Measurements from ENCODE around the gene TDRKH. TPM values are rescaled to one million over a fixed set of nuclear protein-coding genes. Genes with fewer than 3 reads are reported as not detected.

Gene TDRKH
- total RNA-seq, 2 experiments from 2014 or later: 10.2 to 21.1 TPM

- Histone ChIP-seq H3K9me2 (ENCODE audit: insufficient read depth, low read length) (no peaks in the 10 kb centered on the region), H4K20me1 (ENCODE audit: insufficient read depth, low read length) (no peaks in the 10 kb centered on the region)
- POLR2A ChIA-PET: interaction anchor here (1.5 kb wide), 1 partner anchor 15 kb away, joined by 3 read pairs; no protein-coding TSS in a partner anchor
Observed at GRCh38 chr1:151803915-151804314, 13.6 kb upstream of the TDRKH start.

GRCh38 chr1:151803164-151803563 lies 12.9 kb upstream of the TDRKH start:
- H3K79me2 ChIP-seq (ENCODE audit: insufficient read depth, low read depth, low read length): no peaks in the 10 kb centered on the region
- H3K4me1 ChIP-seq (ENCODE audit: insufficient read depth, low read length, poor library complexity, severe bottlenecking): peaks cover 8% of the 10 kb centered on the region
- intact Hi-C loops (cut with micrococcal nuclease; ENCODE audit: unreplicated experiment): no loop called here
- DNase-seq (ENCODE audit: low spot score): no peak
- H2AFZ ChIP-seq (ENCODE audit: low read length): no peak overlapping the region
- BruUV-seq (replicated peaks): no TSS peak
- ChIA-PET POLR2A (no interaction called here), CTCF (ENCODE audit: unreplicated experiment) (no interaction called here)
- no peaks in the 10 kb centered on the region for H3K9me3 ChIP-seq (ENCODE audit: low read length)
- H4K20me1 ChIP-seq (ENCODE audit: insufficient read depth, low read length): no peaks in the 10 kb centered on the region
- H3K9me2 ChIP-seq (ENCODE audit: insufficient read depth, low read length): no peaks in the 10 kb centered on the region
- no peak overlapping the region for H3K4me2 ChIP-seq (ENCODE audit: low read length)
- no peaks in the 10 kb centered on the region for H3K36me3 ChIP-seq (ENCODE audit: insufficient read depth, low read length)
- no peak overlapping the region for H3K27ac ChIP-seq (ENCODE audit: low read depth, low read length, poor library complexity, severe bottlenecking)
- TF ChIP-seq CTCF (conservative IDR thresholded peaks at IDR 0.05; ENCODE audit: low read length) (no peak), EZH2phosphoT487 (IDR thresholded peaks at IDR 0.05; ENCODE audit: borderline replicate concordance, low read depth, low read length) (no peak)
- no peak overlapping the region for H3K4me3 ChIP-seq (ENCODE audit: low read depth, low read length, poor library complexity, severe bottlenecking)

More at GRCh38 chr1:151803915-151804314, 13.6 kb upstream of the TDRKH start:
- H3K27ac ChIP-seq (ENCODE audit: low read depth, low read length, poor library complexity, severe bottlenecking): no peak overlapping the region
- BruUV-seq (replicated peaks): no TSS peak
- H3K79me2 ChIP-seq (ENCODE audit: insufficient read depth, low read depth, low read length): no peaks in the 10 kb centered on the region
- CTCF ChIA-PET (ENCODE audit: unreplicated experiment): no interaction called here
- no peak overlapping the region for H2AFZ ChIP-seq (ENCODE audit: low read length)
- TF ChIP-seq CTCF (conservative IDR thresholded peaks at IDR 0.05; ENCODE audit: low read length): no peak
- TF ChIP-seq EZH2phosphoT487 (IDR thresholded peaks at IDR 0.05; ENCODE audit: borderline replicate concordance, low read depth, low read length): no peak
- H3K9me3 ChIP-seq (ENCODE audit: low read length): no peaks in the 10 kb centered on the region
- DNase-seq (ENCODE audit: low spot score): no peak
- no peak overlapping the region for H3K4me3 ChIP-seq (ENCODE audit: low read depth, low read length, poor library complexity, severe bottlenecking)
- intact Hi-C loops (cut with micrococcal nuclease; ENCODE audit: unreplicated experiment): no loop called here
- no peaks in the 10 kb centered on the region for H3K36me3 ChIP-seq (ENCODE audit: insufficient read depth, low read length)
- H3K4me2 ChIP-seq (ENCODE audit: low read length): no peak overlapping the region
- peaks cover 8% of the 10 kb centered on the region for H3K4me1 ChIP-seq (ENCODE audit: insufficient read depth, low read length, poor library complexity, severe bottlenecking)

- Histone ChIP-seq H3K4me3 (ENCODE audit: low read depth, low read length, poor library complexity, severe bottlenecking) (no peak overlapping the region), H4K20me1 (ENCODE audit: insufficient read depth, low read length) (no peaks in the 10 kb centered on the region), H3K79me2 (ENCODE audit: insufficient read depth, low read depth, low read length) (no peaks in the 10 kb centered on the region), H3K36me3 (ENCODE audit: insufficient read depth, low read length) (no peaks in the 10 kb centered on the region), H3K9me2 (ENCODE audit: insufficient read depth, low read length) (no peaks in the 10 kb centered on the region), H3K27ac (ENCODE audit: low read depth, low read length, poor library complexity, severe bottlenecking) (no peak overlapping the region), H3K4me1 (ENCODE audit: insufficient read depth, low read length, poor library complexity, severe bottlenecking) (peaks cover 8% of the 10 kb centered on the region), H3K9me3 (ENCODE audit: low read length) (no peaks in the 10 kb centered on the region), H3K4me2 (ENCODE audit: low read length) (no peak overlapping the region), H2AFZ (ENCODE audit: low read length) (no peak overlapping the region)
- no peak for DNase-seq (ENCODE audit: low spot score)
- no TSS peak for BruUV-seq (replicated peaks)
- intact Hi-C loops (cut with micrococcal nuclease; ENCODE audit: unreplicated experiment): no loop called here
- ChIA-PET POLR2A (no interaction called here), CTCF (ENCODE audit: unreplicated experiment) (no interaction called here)
- TF ChIP-seq CTCF (conservative IDR thresholded peaks at IDR 0.05; ENCODE audit: low read length) (no peak), EZH2phosphoT487 (IDR thresholded peaks at IDR 0.05; ENCODE audit: borderline replicate concordance, low read depth, low read length) (no peak)
Observed at GRCh38 chr1:151802372-151802771, 12.1 kb upstream of the TDRKH start.

Data from OCI-LY7 (cell line).